GM10847 (cell line): ENCODE data around the gene ZBTB7C.

Source experiments
- POLR2A ChIP-seq: IDR thresholded peaks from 2 replicates; pipeline ENCODE4 v1.6.1; 2011; ENCODE audit not compliant: insufficient read length; ENCODE audit errors: extremely low read depth

The ZBTB7C gene

DNA sequence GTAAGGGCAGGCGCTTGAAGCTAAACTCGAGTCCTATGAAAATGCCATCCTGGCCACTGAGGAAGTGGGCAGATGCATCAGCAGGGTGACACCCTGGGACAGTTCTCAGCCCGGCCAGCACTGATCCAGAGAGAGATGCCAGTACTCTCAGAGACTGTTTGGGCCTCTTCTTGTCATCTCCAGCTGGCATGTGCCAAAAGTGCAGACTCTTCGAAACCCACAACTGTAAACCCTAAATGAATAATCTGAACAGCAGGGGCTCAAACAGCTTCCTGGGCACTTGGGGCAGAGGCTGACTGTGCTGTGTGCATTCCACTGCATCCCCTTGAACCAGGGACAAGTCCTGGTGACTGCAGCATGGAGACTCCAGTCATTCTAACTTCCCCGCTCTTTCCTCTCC lies 274.6 kb downstream of the ZBTB7C start:
- TF ChIP-seq POLR2A: no peak

DNA sequence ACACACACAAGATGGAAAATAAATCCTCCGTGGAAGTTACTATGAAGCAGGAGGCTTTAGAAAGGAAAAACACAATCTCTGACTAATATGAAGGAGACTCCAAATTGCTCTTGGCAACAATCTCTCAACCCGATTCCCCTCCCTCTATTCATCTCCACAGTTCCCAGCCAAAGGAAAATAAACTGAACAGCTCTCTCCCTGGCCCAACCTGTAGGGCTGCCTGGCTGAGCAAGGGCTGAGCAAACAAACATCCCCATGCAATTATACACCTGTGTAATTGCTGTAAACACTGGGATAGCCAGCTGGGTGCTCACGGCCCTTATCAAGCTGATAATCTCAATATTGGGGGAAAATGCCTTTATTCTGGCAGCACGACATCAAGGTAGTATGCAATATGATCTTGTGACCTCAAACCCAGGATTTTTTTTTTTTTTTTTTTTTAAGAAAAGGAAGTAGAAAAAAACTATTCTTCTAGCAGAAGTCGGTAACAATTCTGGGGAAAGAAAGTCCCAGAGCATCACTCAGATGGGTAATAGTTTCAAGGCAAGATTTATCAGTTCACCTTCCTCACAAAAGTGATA lies 275.4 kb downstream of the ZBTB7C start:
- TF ChIP-seq POLR2A: no peak

DNA sequence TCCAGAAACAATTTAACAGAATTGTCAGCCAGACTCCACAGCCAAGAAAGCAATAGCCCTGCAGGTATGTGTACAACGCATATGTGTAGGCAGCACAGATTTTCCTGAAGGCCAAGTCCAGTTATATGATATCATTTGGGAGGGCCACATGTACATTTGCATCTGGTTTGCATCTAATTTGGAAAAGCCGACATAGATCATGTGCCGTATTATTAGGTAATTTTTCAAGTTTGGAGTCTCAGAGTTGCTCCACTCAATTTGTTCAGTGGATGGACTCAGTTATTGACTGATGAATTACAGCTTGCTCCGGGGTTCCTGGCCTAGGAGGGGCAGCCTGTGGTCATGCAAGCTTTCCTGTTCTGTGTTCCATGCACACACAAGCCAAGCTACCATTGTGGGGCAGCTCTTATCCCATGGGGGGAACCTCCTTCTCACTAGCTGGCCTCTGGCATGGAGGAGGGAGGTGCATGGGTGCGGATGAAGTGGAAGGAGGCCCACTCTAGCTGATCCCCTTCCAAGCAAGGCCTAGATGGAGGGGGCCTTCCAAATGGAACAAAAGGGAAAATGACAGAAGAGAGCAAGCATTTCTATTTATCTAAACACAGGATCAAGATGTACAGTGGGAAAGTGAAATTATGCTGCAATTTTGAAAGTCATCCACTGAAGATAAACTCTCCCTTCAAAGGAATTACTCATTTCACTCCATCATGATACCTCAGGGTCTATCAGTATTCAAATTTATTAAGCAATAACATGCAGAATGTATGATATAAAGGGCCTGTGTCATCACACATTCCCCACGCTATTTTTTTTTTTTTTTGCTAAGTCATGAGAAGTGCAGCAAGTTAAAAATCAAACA lies 276.2 kb downstream of the ZBTB7C start:
- no peak for TF ChIP-seq POLR2A

DNA sequence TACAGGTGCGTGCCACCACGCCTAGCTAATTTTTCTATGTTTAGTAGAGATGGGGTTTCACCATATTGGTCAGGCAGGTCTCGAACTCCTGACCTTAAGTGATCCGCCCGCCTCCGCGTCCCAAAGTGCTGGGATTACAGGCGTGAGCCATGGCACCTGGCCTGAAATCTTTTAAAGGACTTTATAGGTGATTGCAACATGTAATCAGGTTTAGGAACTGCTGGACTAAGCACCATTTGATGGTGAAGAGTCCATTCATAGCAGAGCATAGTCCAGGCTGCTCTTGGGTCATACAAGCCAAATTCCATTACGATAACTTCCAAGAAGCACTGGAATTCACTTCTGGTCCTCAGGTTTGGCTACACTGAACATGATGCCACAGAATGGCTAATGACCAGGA lies 278.1 kb downstream of the ZBTB7C start:
- no peak for TF ChIP-seq POLR2A

DNA sequence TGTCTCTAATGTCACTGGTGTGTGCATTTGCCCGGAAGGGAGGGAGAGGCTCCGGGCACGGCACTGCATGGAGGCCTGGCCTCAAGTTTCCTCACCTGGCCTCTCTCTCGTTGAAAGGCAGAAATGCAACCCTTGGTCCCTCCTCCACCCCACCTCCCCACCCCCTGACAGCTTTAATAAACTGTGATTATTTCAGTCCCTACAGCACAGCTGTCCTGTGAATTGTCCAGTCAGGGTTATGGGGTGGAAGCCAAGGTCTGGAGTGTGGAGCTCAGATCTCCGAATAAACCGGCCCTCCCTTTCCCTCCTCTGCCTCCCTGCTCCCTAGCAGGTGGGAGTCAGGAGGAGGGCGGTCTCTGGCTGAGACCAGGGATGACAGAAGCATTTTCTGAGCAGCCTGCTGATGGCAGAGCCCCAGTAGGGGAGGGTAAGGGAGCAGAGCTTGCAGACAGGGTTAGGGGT lies 279.5 kb downstream of the ZBTB7C start:
- no peak for TF ChIP-seq POLR2A

DNA sequence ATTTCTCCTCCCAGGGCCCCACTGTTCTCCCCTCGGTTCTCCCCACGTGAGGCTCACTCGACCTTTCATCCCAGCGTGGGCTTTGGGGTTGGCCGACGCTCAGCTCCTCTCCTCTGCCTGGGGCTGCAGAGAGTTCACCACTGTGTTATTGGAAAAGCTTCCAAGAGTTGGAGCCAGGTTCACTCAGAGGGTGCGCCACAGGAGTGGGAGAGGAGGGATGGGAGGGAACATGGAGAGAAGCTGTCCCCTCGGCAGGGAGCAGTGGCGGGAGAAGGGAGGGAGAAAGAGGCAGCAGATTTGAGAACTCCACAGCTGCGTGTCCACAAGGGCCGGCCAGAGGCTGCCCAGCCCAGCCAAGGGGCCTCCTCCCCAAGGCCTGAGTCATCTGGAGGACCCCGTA lies 281.6 kb downstream of the ZBTB7C start:
- no peak for TF ChIP-seq POLR2A

DNA sequence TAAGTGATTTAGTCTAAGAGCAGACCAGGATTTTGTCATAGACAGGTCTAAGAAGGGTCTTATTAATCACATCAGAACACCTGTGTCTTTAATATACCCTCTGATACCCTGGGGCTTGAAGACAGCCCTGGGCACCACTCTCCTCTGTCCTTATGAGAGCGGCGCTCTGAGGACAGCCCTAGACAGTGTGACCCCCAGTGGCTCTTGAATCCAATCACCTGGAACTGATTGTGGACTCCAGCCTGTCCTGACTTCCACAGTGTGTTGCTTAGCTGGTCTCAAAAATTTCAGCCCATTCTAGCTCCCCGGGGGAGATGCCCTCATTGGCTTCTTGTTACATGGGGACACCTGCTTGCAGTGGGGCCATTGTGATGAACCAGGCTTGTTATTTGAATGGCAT lies 282.9 kb downstream of the ZBTB7C start:
- TF ChIP-seq POLR2A: no peak

DNA sequence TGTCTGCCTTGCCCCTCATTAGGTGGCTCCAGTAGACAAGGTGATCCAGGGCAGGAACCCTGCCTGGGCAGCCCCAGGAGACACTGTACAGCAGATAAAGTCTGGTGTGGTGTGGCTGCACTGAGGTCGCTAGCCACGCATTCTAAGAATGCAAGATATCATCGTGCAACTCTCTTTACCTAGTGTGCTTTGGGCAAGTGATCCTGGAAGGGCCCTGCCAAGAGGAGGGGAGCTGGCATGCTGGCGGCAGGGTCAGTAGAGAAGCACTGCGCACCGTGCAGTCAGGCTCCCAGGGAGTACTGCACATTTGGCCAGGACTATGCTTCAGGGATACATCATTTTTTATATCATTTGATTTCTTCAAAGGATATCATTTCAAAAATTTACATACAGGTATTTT lies 283.5 kb downstream of the ZBTB7C start:
- TF ChIP-seq POLR2A: no peak

DNA sequence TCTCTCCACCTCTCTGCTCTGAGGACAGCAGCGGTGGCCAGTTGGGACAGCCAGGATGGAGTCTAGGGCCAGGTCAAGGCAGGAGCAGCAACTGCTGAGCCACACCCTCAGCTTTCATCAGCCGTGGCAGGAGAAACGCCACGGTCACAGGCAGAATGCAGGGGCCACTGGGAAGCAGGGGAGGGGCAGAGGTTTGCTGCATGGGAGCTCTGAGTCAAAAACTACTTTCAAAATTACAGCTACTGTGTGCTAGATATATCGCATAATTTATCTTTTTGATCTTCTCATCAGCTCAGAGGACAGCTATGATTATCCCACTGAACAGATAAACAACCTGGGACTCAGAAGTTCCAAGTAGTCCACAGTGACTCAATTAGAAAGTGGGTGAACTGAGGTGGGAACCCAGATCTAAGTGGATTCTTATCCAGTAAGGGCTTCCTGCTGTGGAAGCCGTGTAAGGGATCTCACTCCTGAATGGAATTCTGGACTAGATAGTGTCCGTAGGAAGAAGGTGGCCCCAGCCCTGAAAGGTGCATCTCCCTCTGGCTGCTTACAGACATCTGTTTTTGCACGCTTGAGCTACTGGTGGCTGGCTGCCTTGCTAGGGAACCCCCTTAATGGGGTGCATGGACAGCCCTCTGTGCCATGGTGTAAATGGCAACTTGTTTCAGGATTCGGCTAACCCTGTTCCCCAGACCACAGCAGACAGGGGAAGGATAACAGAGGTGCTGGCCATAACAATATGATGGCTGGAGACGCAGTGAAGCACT lies 284.1 kb downstream of the ZBTB7C start:
- TF ChIP-seq POLR2A: no peak

DNA sequence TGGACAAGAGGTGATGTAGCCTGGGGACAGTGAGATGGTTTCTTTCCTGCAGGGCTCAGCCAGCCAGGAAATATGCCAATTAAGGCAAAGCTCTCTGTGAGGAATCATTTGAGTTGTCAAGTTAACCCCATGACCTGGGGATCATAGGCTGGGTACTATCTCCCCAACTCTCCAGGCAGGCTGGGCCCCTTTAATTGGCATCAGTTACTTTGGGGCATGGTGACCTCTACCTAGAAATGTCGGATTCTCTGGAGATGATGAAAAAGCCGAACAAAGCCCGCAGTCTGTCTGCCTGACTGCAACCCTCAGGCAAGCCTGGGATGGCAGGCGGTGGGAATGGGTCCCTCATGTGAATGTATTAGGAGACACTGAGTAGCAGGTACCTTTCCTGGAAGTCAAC lies 285.2 kb downstream of the ZBTB7C start:
- no peak for TF ChIP-seq POLR2A

DNA sequence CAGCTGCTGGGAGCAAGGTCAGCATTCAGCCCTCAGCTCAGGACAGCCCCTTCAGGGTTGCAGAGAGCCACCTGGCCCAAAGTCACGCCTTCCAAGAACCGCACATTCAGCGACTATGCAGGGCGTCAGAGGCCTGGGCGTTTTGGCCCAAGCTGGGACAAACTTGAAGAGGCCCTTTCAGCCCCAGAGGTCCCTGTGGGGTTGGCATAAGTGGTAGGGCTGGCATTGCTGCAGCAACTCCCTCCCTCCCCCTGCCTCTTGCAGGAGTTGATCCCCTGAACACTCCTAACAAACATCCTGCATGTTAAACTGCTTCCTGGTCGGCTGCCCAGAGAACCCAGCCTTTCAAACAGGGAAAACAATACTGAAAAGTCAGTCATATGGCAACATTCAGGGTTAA lies 285.9 kb downstream of the ZBTB7C start:
- no peak for TF ChIP-seq POLR2A

DNA sequence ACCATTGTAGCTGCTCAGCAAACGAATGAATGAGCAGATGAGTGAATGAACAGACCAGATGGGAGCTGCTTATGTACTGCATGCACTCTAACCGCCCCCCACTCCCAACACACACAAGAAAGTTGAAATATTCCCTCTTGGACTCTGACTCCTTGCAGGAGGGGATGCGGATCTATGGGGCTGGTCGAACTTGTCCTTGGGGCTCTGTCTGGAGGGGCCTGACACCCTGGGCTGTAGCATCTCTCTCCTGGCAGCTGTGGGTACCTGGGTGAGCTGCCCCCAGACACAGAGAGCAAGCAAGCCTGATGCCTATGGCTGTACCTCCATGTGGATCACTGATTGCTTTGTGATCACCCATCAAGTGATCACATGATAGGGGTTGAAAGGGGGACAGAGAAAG lies 286.4 kb downstream of the ZBTB7C start:
- TF ChIP-seq POLR2A: no peak

DNA sequence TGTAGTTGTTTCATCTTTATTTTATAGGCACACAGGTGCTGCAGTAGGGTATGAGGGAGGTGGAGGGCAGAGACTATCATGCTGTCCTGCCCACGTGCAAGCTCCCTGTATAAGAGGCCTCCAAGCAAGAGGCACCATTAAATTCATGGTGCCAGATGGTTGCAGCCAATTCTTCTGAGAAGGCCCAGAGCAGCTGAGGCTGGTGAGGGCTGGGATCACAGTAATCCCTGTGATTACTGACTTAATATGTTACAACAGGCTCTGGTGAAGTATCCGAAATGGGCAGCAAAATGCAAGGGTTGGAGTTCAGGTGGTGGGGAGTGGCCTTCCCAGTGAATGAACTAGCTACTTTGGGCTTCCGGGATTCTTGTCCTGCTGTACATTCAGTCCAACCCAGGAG lies 286.8 kb downstream of the ZBTB7C start:
- TF ChIP-seq POLR2A: no peak

DNA sequence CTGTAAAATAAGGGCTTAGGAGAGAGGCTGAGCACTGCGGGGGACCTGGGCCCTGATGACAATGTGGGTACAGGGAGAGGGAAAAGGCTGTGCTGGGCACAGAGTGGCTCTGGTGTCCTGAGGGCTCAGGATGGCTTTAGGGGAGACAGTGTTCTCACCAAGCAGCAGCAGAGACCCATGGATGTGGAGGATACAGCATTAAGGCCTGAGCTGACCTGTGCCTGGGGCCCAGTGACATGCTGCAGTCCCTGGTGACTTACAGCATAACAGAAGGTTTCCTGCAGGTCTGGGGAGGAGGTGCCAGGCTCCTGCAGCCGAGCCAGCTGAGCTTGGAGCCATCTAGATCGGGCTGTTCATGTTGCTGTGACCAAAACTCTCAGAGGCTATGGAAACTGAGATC lies 287.4 kb downstream of the ZBTB7C start:
- no peak for TF ChIP-seq POLR2A

DNA sequence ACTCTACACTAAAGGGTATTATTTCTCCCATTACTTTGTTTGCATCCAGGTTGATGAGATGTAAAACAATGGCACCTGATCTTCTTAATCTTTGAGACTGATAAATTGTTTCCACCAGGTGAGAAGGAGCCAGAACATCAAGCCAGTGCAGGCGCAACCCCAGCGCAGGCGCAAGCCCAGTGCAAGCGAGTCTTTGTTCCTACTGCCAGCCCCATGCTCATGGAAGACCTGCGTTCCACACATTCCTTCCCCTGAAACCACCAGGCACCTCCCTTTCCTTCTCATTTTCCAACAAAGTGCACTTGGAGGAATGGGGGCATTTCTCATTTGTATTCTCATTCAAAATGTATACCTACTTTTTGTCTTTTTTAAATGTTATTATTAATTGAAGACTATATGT lies 290.0 kb downstream of the ZBTB7C start:
- TF ChIP-seq POLR2A: no peak
